CD1c-positive myeloid dendritic cell (primary cell): Measurements from ENCODE around the gene ELAVL1.
"Not testable (repeated sequence)": the region's sequence is repeated elsewhere in the genome, so short reads cannot be mapped to it uniquely, and the experiment has no call there.

Experiments
- DNase-seq: peaks from one replicate; pipeline ENCODE4 v3.0.0-alpha.2; 2016; ENCODE audit errors: extremely low spot score

Gene ELAVL1

DNA sequence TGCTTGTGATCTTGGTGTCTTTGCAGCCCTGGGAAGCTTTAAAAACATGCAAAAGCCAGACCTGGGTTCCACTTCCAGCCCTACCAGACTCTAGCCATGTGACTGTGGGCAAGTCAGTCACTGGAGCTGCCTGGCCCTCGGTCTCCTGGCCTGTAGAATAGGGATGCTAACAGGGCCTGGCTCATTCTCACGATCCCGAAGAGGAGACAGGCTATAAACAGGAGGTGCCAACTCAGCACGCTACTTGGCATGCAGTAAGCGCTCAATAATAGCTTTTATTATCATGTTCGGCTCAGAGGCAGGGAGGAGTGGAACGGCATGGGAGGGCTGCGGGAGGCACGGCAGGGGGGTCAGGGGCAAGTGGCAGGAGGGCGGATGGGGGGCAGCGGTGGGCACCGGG lies 81.2 kb downstream of the ELAVL1 start:
- DNase-seq, result no peak

DNA sequence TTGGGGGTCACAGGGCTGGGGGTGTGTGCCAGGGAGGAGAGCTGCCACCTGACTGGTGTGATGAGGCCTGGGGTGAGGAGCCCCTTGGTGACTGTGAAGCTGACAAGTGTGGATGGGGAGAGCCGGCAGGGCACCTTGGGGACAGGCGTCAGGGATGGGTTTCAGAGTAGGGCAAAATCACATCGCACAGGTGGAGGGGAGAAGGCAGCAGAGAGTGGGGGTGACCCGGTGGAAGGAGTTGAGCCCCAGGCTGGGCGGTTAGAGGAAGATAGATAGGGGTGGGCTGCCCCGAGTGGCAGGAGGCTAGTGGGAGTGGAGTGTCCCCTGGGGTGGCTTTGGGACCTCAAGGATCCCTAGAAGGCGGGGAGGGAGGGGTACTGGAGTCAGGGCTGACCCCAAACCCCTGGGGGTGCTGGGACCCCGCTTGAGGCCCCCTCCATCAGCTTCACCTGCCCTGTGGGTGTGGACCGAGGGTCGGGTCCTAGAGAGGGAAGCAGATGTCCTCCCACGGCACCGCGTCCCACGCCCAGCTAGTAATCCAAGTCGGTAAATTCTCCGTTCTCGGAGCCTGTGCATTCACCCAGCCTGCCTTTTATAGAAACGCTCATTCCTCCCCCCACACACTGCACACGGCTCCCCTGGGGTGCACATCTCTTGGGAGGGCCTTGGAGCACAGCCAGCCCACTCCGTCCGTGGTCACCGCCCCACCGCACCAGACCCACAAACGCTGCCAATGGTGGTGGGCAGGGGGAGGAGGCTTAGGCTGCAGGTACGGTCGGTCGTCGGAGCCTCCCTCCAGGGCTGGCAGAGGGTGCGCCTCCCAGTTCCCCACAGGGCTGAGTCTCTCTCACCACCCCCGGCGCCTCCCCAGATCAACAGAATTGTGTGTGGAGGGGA lies 81.9 kb downstream of the ELAVL1 start:
- no peak for DNase-seq

DNA sequence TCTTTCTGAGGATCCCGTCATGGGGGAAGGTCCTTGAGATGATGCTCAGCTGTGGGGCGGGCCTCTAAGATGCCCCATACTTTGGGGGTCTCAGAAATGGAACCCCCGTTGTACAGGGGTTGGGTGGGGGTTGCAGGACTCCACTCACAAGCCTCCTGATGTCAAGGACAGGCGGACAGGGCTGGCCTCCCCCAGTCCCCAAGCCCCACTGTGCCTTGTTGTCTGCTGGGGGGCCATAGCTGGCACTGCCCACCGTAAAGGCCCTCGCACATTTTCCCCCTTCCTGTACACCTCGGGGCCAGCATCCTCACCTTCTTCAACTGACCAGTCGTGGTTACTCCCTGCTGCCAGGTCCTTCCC lies 82.6 kb downstream of the ELAVL1 start:
- no peak for DNase-seq

DNA sequence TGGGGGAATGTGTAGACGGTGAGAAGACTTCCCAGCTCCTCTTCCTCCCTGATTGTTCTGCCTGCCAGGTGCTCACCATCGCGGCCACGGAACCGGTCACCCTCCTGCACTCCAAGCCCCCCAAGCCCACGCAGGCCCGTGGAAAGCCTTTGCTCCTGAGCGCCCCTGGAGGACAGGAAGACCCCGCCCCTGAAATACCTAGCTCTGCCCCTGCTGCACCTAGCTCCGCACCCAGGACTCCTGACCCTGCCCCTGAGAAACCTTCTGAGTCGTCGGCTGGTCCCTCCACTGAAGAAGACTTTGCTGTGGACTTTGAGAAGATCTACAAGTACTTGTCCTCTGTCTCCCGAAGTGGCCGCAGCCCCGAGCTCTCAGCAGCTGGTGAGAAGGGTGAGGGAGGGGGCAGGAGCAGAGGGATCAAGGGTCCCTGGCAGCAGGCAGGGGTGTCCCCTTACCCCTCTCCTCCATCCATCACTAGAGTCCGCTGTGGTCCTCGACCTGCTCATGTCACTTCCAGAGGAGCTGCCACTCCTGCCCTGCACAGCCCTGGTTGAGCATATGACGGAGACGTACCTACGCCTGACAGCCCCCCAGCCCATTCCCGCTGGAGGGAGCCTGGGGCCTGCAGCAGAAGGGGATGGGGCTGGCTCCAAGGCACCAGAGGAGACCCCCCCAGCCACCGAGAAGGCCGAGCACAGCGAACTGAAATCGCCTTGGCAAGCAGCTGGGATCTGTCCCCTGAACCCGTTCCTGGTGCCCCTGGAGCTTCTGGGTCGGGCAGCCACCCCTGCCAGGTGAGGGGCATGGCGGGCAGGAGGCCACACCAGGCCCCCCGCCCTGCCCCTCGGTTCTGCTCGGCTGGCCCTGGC lies 83.2 kb downstream of the ELAVL1 start:
- no peak for DNase-seq

DNA sequence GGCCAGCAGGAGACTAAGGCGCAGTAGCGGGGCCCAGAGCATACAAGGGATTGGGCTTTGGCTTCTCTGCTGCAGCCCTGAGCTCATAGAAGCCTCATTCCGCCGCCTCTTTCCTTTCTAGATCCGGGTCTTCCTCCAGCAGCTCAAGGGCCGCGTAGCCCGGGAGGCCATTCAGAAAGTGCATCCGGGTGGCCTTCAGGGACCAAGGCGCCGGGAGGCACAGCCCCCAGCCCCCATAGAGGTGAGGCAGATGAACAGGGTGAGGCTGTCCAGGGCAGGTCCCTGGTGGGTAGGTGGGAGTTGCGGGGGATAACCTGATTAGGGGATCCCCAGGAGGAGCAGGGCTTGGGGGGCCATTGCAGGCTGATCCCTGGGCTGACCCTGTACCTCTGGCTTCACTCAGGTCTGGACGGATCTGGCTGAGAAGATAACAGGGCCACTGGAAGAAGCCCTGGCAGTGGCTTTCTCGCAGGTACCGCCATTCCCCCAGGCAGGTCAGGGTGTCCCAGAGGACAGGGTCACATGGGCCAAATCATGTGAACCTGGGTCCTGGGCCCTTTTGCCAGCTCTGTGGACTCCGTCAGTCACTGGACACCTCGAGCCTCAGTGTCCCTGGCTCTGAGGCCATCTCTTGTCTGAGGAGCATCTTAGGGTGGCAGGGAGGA lies 84.0 kb downstream of the ELAVL1 start:
- DNase-seq, result no peak

DNA sequence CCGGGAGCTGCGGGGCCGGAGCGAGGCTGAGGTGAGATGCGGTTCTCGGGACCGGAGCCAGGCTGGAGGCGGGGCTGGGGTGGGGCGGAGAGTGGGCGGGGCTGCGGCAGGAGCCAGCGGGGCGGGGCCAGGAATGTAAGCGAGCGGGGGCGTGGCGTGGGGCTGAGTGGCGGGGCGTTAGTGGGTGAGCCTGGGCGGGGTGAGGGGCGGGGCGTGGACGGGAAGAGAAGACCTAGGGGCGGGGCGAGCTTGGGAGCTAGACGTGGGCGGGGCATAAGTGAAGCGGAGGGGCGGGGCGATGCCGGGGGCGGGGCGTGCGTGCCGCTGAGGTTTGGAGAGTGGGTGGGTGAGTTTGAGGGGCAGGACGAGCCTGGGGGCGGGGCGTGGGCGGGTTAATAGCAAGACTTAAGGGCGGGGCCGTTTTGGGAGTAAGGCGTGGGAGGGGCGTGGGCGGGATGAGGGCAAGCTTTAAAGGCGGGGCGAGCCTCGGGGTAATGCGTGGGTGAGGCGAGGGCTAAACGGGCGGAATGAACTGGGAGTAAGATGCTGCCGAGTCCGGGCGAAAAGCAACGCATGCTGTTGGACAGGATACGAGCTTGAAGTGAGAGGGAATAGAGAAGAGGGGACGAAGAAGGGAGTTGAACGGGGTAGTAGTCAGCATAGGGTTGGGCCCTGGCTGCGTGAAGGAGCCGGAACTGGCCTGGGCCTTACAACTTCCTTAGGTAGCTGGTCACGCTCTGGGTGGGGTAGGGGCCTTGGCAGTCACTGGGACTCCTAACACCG lies 84.7 kb downstream of the ELAVL1 start:
- peak; percentile 98 for DNase-seq

DNA sequence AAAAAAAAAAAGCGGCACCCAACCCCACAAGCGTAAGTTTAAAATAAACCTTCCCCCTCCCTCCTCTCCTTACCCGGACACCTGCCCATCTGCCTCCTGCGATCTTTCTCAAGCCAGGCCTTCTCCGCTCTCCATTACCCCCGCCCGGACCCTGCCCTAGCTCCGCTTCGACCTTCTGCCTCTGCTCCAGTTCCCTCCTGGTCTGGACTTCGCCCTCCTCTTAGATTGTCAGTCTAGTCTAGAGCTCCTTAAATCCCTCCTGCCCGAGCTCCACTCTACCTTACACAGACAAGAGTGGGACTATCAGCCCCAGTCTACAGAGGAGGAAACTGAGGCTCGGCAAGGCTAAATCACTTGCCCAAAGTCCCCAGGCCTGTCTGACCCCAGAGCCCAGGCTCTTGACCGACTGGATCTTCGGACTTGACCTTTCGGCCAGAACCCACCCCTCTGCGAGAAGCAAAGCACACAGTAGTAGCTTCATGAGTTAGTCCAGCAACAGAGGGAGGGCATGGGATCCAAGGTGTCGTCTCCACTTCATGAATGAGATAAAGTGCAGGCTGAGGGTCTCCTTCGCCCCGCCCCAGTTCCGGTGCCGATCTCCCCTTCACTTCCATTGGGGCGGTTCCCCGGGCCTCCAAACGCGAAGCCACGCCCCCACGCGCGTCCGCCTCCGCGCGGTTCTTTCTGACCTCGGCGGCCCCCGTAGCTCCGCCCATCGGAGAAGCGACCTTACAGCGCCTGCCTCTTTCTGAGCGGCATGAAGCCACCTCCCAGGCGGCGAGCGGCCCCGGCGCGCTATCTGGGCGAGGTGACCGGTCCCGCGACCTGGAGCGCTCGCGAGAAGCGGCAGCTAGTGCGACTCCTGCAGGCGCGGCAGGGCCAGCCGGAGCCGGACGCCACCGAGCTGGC lies 85.6 kb downstream of the ELAVL1 start, which contains the start of gene SNAPC2:
Gene SNAPC2, plus strand, starts transcription at position 729 of the 909 bp plus-strand sequence. Its CDS starts 29 bp downstream, at position 758.
- DNase-seq, result peak; percentile 94

DNA sequence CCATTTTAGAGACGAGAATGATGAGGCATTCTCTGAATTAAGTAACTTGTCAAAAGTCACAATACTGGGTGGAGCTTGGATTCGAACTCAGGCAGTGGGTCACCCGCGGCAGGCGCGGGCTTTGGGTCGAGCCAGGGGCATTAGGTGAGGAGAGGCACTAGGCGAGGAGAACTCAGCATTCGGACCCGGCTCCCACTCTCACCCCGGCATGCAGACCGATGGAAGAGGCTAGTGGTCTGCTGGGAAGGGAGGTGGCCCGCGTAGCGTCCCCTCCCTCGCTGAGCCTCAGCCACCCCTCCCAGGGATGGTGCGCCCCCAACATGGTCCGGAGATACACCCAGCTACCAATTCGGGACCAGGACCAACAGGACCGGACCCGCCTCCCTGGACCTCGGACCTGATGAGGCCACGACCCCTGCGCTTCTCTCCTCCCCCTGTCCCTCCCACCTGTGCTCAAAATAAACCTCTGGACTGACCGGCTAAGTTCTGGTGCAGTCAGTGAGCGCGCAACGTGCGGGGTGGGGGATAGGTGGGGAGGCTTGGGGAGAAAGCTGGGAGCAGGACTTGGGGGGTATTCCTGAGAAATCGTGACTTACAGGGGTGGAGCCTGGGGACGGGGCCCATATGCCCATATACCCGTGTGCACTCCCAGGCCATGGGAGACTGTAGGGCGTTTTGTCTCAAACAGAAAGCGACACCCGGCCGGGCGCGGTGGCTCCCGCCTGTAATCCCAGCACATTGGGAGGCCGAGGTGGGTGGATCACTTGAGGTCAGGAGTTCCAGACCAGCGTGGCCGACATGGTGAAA lies 86.6 kb downstream of the ELAVL1 start:
- DNase-seq, result no peak

DNA sequence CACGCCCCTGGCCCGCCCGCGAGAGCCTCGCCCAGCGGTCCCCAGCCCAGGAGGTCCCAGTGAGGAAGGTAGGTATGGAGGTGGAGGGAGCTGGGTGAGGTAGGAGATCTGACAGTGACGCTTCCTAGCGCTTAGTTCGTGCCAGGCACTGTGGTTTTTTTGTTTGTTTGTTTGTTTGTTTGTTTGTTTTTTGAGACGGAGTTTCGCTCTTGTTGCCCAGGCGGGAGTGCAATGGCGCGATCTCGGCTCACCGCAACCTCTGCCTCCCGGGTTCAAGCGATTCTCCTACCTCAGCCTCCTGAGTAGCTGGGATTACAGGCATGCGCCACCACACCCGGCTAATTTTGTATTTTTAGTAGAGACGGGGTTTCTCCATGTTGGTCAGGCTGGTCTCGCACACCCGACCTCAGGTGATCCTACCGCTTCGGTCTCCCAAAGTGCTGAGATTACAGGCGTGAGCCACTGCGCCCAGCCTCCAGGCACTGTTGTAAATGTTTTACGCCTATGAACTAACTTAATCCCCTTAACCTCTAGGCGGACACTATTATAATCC lies 87.3 kb downstream of the ELAVL1 start:
- not testable (repeated sequence) for DNase-seq

DNA sequence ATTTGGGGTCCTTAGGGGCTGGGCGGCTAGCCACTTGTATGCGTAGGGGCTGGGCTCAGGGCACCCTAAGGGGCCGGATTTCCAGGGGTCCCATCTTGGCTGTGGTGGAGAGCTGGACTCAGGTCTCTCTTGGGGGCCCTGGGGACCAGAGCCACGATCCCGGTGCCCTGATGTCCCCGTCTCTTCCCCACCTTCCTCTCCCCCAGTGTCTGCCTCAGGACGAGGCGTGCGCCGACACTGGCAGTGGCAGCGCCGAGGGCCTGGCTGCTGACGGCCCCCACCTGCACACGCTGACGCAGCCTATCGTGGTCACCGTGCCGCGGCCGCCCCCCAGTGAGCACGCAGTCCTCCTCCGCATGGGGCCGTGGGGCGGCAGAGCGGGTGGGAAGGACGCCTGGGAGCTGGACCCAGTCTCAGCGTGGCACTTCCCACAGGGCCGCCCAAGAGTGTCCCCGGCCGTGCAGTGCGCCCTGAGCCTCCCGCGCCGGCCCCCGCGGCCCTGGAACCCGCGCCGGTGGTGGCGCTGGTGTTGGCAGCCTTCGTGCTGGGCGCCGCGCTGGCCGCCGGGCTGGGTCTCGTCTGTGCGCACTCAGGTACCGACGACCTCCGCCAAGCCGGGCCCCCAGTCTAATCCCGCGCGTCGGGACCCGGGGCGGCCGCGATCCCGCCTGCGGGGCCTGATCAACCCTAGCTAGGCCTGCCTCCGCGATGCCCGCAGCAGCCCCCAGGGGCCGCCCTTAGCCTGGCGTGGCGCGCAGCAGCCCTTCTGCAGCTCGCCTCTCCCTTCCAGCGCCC lies 88.0 kb downstream of the ELAVL1 start:
- peak; percentile 66 for DNase-seq

DNA sequence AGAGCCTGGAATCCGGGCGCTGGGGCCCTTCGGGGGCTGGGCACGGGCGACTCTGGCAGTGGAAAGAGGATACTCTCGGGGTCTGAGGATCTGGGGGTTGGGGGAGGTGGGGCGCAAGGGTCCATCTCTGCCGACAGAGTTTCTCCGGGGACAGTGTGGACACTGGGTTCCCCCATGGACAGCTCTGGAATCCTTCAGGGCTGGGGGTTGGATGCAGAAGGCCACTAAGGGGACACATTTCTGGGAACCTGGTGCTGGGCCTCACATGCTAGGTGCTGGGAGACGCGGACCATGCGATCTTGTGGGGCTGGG lies 88.5 kb downstream of the ELAVL1 start:
- no peak for DNase-seq

DNA sequence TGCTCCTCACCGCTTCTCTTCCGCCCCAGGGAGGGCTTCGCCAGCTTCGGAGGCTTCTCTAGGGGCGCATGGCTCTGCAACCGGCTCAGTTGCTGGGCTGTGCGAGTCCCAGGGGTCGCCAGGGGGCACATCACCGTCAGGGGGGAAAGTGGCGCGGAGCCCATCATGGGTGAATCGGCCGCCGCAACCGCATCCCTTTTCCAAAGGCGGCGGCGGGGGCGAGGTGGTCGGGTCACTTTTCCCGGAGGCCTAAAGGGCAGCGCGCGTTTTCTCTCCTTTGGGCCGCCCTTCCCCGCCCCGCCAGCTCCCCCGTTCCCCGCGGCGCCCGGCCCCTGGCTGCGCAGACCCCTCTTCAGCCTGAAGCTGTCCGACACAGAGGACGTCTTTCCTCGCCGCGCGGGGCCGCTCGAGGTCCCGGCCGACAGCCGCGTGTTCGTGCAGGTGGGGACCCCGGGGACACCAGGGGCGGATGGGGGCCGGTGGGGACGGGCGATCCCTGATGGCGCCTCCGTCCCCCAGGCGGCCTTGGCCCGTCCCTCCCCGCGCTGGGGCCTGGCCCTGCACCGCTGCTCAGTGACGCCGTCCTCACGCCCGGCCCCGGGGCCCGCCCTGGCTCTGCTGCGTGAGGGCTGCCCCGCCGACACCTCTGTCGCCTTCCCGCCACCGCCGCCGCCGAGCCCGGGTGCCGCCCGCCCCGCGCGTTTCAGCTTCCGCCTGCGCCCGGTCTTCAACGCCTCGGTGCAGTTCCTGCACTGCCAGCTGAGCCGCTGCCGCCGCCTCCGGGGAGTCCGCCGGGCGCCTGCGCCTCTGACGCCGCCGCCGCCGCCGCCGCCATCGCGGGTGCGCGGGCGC lies 89.1 kb downstream of the ELAVL1 start:
- peak; percentile 79 for DNase-seq

DNA sequence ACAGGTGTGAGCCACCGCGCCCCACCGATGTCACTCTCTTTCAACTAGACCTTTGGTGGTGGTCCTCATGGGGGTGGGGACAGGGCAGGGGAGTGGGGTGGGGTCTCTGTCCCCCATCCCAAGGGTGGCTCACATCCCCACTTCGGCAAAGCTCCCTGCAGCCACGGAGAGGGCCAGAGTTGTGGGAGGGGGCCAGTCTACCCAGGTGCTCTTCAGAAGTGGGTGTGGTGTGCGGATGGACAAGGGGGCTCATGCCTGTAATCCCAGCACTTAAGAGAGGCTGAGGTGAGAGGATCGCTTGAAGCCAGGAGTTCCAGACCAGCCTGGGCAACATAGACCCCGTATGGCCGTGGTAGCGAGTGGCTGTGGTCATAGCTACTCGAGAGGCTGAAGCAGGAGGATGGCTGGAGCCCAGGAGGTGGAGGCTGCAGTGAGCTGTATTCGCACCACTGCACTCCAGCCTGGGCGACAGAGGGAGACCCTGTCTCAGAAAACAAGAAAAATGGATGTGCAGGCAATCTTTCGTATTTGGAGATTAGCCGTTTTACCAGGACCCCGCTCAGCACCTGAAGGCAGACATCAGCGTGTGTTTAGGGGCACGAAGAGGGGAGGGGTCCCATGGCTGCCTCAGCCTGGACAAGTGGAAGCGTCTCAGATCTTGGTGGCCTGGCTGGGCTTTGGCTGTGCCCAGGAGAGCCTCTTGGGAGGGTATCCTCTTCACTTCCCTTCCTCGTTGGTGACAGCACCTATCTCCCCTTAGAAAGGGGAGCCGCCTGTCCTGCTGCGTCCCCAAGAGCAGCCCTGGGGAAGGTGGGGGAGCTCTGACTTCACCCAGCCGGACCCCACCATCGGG lies 90.0 kb downstream of the ELAVL1 start:
- no peak for DNase-seq

DNA sequence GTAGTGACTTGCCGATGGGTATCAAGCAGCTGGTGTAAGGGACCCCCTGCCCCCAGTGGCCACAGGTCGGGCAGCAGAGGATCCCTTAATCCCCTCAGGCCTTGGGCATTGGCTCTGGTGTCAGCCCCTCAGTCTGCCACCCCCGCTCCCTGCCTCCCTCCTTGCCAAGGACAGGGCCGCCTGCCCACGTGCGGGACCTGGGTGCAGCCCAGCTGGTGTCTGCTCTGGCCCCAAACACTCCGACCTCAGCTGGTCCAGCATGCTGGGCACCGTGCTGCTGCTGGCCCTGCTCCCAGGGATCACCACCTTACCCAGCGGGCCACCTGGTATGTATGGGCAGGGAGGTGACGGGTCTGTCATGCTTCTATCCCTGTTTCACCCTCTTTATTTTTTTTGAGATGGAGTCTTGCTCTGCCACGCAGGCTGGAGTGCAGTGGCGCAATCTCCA lies 90.8 kb downstream of the ELAVL1 start, which contains the start of gene TGFBR3L:
Gene TGFBR3L, plus strand, starts transcription at position 233 of the 448 bp plus-strand sequence.
- DNase-seq, result no peak

DNA sequence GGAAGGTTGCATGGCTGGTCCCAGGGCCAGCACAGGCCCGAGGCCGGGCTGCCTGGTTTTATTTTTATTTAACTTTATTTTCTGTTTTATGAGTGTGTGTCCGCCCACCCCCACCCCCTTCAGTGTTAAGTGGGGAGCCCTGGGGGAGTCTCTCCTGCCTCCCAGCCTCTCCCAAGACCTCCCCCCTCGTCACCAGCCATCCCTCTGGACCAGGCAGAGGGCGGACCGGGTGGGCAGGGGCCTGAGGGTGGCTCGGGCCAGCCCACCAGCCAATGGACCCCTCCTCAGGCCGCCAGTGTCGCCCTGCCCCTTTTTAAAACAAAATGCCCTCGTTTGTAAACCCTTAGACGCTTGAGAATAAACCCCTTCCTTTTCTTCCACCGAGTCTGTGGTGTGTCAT lies 91.3 kb downstream of the ELAVL1 start:
- DNase-seq, result no peak

DNA sequence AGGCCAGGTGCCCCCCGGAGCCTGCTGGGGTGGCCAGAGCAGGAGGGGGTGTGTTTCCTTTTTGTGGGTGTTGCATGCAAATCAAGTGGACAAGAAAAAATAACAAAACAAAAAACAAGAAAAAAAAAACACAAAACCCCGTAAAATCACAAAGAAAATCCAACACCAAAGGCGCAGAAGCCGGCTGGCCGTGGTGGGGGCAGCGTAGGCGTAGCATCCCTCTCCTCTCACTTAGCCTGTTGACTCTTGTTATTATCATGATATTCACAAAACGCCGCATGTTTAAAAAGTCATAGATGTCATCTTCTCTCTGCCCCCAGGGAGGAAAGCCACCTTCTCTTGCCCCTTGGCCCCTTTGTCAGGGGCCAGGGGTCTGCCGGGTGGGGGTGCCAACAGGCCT lies 91.8 kb downstream of the ELAVL1 start:
- DNase-seq, result no peak
